Nephron (organoid): ENCODE results near the gene CPHXL2.

Experiments
- H3K27ac Mint-ChIP-seq, 3 experiments: 2 replicates each; pipeline ENCODE4 v1.8.0; 2020; ENCODE audit warnings: mixed read lengths in 3 of 3, mild to moderate bottlenecking in 2 of 3, moderate library complexity in 1 of 3
- H3K27me3 Mint-ChIP-seq: 2 replicates; pipeline ENCODE4 v1.8.0; 2021; ENCODE audit warnings: low read depth, mild to moderate bottlenecking, moderate library complexity, mixed read lengths
- H3K36me3 Mint-ChIP-seq: 2 replicates; pipeline ENCODE4 v1.8.0; 2020; ENCODE audit warnings: low read depth, mixed read lengths
- H3K4me1 Mint-ChIP-seq: 2 replicates; pipeline ENCODE4 v1.8.0; 2020; ENCODE audit warnings: mixed read lengths
- H3K4me3 Mint-ChIP-seq, 3 experiments: 2 replicates each; pipeline ENCODE4 v1.8.0; 2020; ENCODE audit warnings: mild to moderate bottlenecking in 3 of 3, mixed read lengths in 3 of 3, moderate library complexity in 2 of 3
- H3K9me3 Mint-ChIP-seq: 2 replicates; pipeline ENCODE4 v1.8.0; 2020; ENCODE audit warnings: mixed read lengths
- TF ChIP-seq, protein P1 (sequence below), 3 experiments: fragments of 200-600 bp; sonication (generic); IDR thresholded peaks; one replicate each; pipeline ENCODE4 v1.5.0; 2021; ENCODE audit warnings: antibody characterized with exemption in 3 of 3; ENCODE audit not compliant: unreplicated experiment in 3 of 3

CPHXL2 gene

GRCh38 chr16:75702242-75702641 is 25.4 kb upstream of the CPHXL2 start:
- Mint-ChIP-seq H3K27me3 (no peaks in the 10 kb centered on the region), H3K9me3 (peaks cover 6% of the 10 kb centered on the region), H3K4me1 (no peaks in the 10 kb centered on the region), H3K36me3 (no peaks in the 10 kb centered on the region), H3K4me3 (no peak overlapping the region), H3K27ac (no peak overlapping the region)
- TF ChIP-seq, protein P1, sequence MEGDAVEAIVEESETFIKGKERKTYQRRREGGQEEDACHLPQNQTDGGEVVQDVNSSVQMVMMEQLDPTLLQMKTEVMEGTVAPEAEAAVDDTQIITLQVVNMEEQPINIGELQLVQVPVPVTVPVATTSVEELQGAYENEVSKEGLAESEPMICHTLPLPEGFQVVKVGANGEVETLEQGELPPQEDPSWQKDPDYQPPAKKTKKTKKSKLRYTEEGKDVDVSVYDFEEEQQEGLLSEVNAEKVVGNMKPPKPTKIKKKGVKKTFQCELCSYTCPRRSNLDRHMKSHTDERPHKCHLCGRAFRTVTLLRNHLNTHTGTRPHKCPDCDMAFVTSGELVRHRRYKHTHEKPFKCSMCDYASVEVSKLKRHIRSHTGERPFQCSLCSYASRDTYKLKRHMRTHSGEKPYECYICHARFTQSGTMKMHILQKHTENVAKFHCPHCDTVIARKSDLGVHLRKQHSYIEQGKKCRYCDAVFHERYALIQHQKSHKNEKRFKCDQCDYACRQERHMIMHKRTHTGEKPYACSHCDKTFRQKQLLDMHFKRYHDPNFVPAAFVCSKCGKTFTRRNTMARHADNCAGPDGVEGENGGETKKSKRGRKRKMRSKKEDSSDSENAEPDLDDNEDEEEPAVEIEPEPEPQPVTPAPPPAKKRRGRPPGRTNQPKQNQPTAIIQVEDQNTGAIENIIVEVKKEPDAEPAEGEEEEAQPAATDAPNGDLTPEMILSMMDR (IDR thresholded peaks at IDR 0.05; ENCODE audit: unreplicated experiment in 3 of 3): no peak

GRCh38 chr16:75701361-75701760 is 24.6 kb upstream of the CPHXL2 start, which contains the start of gene DUXB:
Gene DUXB, minus strand, starts transcription at chr16:75701461. Its CDS starts 43 bp downstream, at chr16:75701418.
- H3K4me3 Mint-ChIP-seq: no peak within 1 kb of the TSS
- H3K27ac Mint-ChIP-seq: no peak within 1 kb of the TSS
- H3K27me3 Mint-ChIP-seq: no peaks in the 10 kb centered on the region
- TF ChIP-seq, protein P1 (IDR thresholded peaks at IDR 0.05; ENCODE audit: unreplicated experiment in 3 of 3): no peak
- no peaks in the 10 kb centered on the region for H3K36me3 Mint-ChIP-seq
- peaks cover 4% of the 10 kb centered on the region for H3K9me3 Mint-ChIP-seq
- H3K4me1 Mint-ChIP-seq: no peaks in the 10 kb centered on the region

- Mint-ChIP-seq H3K27ac (no peak overlapping the region), H3K36me3 (no peaks in the 10 kb centered on the region)
These were observed 20.8 kb upstream of the CPHXL2 start for GRCh38 chr16:75697571-75697970.

DNA sequence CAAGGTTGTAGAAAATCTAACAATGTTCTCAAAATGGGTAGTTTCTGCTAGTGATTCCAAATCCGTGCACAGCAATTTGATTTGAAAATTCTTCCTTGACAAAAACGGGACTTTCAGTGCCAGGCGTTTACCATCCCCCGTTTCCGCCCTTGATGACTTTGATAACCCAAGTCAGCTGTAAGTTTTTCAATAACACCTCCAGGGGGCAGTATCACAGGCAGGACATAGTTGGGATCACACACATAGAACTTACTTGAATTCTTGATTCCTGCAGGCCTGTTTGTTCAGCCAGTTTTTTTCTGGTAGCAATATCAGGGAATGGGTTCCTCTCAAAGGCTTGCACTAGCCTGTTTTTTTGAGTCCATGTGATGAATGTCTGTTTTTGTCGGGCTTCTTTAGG is 18.9 kb upstream of the CPHXL2 start:
- peaks cover 5% of the 10 kb centered on the region for H3K9me3 Mint-ChIP-seq
- H3K27me3 Mint-ChIP-seq: no peaks in the 10 kb centered on the region
- TF ChIP-seq, protein P1 (IDR thresholded peaks at IDR 0.05; ENCODE audit: unreplicated experiment in 3 of 3): no peak
- H3K4me3 Mint-ChIP-seq: no peak overlapping the region
- H3K27ac Mint-ChIP-seq: no peak overlapping the region
- H3K4me1 Mint-ChIP-seq: no peaks in the 10 kb centered on the region
- H3K36me3 Mint-ChIP-seq: no peaks in the 10 kb centered on the region

More at GRCh38 chr16:75697571-75697970, 20.8 kb upstream of the CPHXL2 start:
- H3K9me3 Mint-ChIP-seq: no peaks in the 10 kb centered on the region
- H3K27me3 Mint-ChIP-seq: no peaks in the 10 kb centered on the region
- TF ChIP-seq, protein P1 (IDR thresholded peaks at IDR 0.05; ENCODE audit: unreplicated experiment in 3 of 3): no peak
- no peak overlapping the region for H3K4me3 Mint-ChIP-seq
- H3K4me1 Mint-ChIP-seq: no peaks in the 10 kb centered on the region

GRCh38 chr16:75687361-75687760 is 10.6 kb upstream of the CPHXL2 start:
- Mint-ChIP-seq H3K4me3 (no peak overlapping the region), H3K27me3 (no peaks in the 10 kb centered on the region)

GRCh38 chr16:75682308-75682707 is 5.5 kb upstream of the CPHXL2 start:
- TF ChIP-seq, protein P1 (IDR thresholded peaks at IDR 0.05; ENCODE audit: unreplicated experiment in 3 of 3): no peak
- Mint-ChIP-seq H3K27ac (no peak overlapping the region), H3K4me1 (no peaks in the 10 kb centered on the region), H3K36me3 (peaks cover 23% of the 10 kb centered on the region), H3K4me3 (no peak overlapping the region), H3K27me3 (no peaks in the 10 kb centered on the region), H3K9me3 (peaks cover 29% of the 10 kb centered on the region)

More at GRCh38 chr16:75687361-75687760, 10.6 kb upstream of the CPHXL2 start:
- Mint-ChIP-seq H3K27ac (no peak overlapping the region), H3K4me1 (no peaks in the 10 kb centered on the region), H3K9me3 (peaks cover 35% of the 10 kb centered on the region), H3K36me3 (peaks cover 19% of the 10 kb centered on the region)
- TF ChIP-seq, protein P1 (IDR thresholded peaks at IDR 0.05; ENCODE audit: unreplicated experiment in 3 of 3): no peak
